AG10803 (cell line): ENCODE measurements around the gene TAF1L.
A peak's percentile ranks its signal among the peaks of the same experiment; 100 is the strongest.

Source experiments
- DNase-seq: peaks from one replicate; pipeline ENCODE4 v3.0.0; 2010; ENCODE audit warnings: low read depth
- H3K4me3 ChIP-seq: 2 replicates; pipeline ENCODE4 v1.5.1; 2011; ENCODE audit warnings: mild to moderate bottlenecking, low read length, control low read depth
- CTCF ChIP-seq: conservative IDR thresholded peaks from 2 replicates; pipeline ENCODE4 v1.5.1; 2011; ENCODE audit warnings: mild to moderate bottlenecking, low read length, control low read depth, inconsistent platforms

TAF1L gene, protein sequence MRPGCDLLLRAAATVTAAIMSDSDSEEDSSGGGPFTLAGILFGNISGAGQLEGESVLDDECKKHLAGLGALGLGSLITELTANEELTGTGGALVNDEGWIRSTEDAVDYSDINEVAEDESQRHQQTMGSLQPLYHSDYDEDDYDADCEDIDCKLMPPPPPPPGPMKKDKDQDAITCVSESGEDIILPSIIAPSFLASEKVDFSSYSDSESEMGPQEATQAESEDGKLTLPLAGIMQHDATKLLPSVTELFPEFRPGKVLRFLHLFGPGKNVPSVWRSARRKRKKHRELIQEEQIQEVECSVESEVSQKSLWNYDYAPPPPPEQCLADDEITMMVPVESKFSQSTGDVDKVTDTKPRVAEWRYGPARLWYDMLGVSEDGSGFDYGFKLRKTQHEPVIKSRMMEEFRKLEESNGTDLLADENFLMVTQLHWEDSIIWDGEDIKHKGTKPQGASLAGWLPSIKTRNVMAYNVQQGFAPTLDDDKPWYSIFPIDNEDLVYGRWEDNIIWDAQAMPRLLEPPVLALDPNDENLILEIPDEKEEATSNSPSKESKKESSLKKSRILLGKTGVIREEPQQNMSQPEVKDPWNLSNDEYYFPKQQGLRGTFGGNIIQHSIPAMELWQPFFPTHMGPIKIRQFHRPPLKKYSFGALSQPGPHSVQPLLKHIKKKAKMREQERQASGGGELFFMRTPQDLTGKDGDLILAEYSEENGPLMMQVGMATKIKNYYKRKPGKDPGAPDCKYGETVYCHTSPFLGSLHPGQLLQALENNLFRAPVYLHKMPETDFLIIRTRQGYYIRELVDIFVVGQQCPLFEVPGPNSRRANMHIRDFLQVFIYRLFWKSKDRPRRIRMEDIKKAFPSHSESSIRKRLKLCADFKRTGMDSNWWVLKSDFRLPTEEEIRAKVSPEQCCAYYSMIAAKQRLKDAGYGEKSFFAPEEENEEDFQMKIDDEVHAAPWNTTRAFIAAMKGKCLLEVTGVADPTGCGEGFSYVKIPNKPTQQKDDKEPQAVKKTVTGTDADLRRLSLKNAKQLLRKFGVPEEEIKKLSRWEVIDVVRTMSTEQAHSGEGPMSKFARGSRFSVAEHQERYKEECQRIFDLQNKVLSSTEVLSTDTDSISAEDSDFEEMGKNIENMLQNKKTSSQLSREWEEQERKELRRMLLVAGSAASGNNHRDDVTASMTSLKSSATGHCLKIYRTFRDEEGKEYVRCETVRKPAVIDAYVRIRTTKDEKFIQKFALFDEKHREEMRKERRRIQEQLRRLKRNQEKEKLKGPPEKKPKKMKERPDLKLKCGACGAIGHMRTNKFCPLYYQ (N-terminal part only)

DNA sequence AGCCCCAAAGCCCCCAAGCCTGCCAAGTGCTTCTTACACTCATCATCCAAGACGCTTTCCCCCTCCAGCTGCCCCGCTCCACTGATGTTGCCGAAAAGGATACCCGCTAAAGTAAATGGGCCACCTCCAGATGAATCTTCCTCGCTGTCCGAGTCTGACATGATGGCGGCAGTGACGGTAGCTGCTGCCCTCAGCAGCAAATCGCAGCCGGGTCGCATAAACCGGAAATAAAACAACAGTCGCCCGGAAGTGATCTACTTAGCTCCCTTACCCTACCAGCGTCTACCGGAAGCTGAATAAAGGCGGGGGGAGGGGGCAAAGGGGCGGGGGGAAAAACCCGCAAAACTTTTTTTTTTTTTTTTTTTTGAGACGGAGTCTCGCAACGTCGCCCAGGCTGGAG lies at the start of gene TAF1L:
TAF1L (minus strand) TSS at position 308 of the 400 bp plus-strand sequence; CDS start at position 218, 90 bp downstream.
- TF ChIP-seq CTCF = no peak
- H3K4me3 ChIP-seq = no peak within 1 kb of the TSS
- DNase-seq = no peak

- DNase-seq = no peak
- no peak for TF ChIP-seq CTCF
- no peak overlapping the region for H3K4me3 ChIP-seq
These were observed 46.3 kb upstream of the TAF1L start for GRCh38 chr9:32681751-32682150.

GRCh38 chr9:32677931-32678330 lies 42.5 kb upstream of the TAF1L start:
- TF ChIP-seq CTCF = no peak
- peak; percentile 64 for DNase-seq
- H3K4me3 ChIP-seq = no peak overlapping the region

DNA sequence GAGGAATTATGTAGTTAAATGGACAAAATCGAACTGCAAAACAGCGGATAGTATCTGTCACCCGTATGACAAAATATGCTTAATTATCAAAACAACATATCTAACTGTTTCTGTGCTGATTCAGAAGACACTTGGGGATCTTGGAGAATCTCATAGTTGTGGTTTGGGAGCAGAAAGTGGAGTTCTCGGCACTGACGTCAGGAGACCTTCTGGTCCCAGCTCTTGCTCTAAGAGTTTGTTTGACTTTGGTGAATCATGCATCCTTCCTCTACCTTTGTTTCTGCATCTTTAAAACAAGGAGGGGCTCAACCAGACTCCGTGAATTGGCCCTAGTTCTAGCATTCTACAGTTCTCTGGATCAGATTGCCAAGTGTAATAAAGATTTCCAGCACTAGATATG lies 37.0 kb upstream of the TAF1L start:
- DNase-seq = peak; percentile 87
- H3K4me3 ChIP-seq = no peak overlapping the region
- no peak for TF ChIP-seq CTCF

DNA sequence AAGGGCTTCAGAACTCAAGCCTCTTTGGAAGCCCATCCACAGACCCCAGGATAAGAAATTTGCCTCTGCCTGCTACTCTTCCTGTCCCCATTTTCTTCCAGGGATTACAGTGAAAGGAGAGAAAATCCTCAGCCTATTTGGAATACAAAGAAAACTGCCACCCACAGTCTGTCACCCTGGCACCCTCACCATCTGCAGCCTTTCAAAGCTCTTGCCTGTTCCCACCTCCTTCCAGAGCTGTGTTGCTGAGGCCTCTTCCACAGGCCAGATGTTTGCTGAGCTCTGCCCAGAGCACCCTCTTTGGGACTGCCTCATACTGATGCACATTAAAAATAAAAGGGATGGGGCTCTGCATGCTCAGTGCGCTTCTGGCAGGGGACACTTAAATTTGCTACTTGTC lies 35.9 kb upstream of the TAF1L start:
- DNase-seq = no peak
- H3K4me3 ChIP-seq = no peak overlapping the region
- TF ChIP-seq CTCF = no peak

GRCh38 chr9:32665101-32665500 lies 29.6 kb upstream of the TAF1L start:
- no peak overlapping the region for H3K4me3 ChIP-seq
- no peak for TF ChIP-seq CTCF
- peak; percentile 24 for DNase-seq
